ENCODE results near the gene NUDCD2.
A peak's percentile ranks its signal among the peaks of the same experiment; 100 is the strongest.

The NUDCD2 gene

DNA sequence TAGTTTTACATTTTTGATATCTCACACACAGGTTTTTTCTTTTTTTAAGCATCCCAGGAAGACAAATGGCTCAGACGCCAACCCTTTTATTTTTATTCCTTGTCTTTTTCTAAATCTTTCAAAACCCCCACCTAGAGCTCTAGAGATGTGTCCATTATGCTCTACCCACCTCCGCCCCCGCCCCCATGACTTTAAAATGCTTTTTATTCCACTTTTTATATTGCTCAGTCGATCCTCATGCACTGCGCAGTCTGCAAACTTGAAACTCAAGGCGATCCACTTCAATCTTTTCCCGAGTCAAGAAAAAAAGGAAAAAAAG, 45.1 kb upstream of the NUDCD2 start:
- TF ChIP-seq, protein P1, sequence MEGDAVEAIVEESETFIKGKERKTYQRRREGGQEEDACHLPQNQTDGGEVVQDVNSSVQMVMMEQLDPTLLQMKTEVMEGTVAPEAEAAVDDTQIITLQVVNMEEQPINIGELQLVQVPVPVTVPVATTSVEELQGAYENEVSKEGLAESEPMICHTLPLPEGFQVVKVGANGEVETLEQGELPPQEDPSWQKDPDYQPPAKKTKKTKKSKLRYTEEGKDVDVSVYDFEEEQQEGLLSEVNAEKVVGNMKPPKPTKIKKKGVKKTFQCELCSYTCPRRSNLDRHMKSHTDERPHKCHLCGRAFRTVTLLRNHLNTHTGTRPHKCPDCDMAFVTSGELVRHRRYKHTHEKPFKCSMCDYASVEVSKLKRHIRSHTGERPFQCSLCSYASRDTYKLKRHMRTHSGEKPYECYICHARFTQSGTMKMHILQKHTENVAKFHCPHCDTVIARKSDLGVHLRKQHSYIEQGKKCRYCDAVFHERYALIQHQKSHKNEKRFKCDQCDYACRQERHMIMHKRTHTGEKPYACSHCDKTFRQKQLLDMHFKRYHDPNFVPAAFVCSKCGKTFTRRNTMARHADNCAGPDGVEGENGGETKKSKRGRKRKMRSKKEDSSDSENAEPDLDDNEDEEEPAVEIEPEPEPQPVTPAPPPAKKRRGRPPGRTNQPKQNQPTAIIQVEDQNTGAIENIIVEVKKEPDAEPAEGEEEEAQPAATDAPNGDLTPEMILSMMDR (IDR thresholded peaks at IDR 0.05; ENCODE audit: low read depth, low read length), result no peak
- in situ Hi-C loops (cut with HindIII; ENCODE audit: low sequenced_read_pairs), result no loop called here
- H3K4me3 ChIP-seq (ENCODE audit: low read depth, low read length), result peak overlapping the region; percentile 63
- no peak for DNase-seq (ENCODE audit: low read depth, low spot score)

DNA sequence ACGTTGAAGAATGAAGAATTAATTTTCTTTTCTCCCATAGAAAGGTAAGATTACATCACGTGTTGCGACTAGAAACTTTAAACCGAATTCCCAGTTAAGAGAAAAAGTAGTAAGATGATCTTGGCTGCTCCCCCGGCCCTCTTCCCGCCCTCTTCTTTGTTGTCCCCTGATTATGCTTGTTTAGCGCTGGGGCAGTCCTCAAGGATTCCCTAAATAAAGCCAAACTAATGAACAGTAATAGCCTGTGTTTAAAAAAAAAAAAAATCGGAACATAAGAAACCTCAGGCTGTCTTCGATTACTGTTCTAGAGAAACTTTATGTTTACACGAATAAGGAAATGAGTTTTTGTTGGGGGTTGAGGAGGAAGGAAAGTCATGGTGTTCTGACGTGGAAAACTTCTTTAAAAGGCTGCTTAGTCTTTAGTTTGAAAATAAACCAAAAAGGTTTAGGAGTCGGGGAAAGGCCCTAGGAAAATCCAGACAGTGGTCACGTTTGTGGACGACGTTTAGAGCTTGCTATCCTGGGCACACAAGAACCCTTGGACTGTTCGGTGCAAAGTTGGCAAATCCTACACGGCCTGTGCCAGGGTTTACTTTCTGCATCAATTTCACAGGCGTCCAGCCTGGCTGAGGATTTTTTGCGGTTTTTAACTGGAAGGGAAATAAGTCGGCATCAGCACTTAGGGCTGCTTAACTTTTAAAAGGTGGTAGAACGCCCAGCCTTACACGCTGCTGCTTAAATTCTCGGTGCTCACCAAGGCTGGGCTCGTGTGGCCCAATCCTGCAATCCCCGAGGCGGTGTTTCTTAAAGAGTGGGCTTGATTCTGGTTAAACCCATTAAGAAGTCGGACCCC, 44.4 kb upstream of the NUDCD2 start:
- peak overlapping the region; percentile 63 for H3K4me3 ChIP-seq (ENCODE audit: low read depth, low read length)
- in situ Hi-C loops (cut with HindIII; ENCODE audit: low sequenced_read_pairs), result no loop called here
- TF ChIP-seq, protein P1 (IDR thresholded peaks at IDR 0.05; ENCODE audit: low read depth, low read length), result no peak
- peak; percentile 78 for DNase-seq (ENCODE audit: low read depth, low spot score)

DNA sequence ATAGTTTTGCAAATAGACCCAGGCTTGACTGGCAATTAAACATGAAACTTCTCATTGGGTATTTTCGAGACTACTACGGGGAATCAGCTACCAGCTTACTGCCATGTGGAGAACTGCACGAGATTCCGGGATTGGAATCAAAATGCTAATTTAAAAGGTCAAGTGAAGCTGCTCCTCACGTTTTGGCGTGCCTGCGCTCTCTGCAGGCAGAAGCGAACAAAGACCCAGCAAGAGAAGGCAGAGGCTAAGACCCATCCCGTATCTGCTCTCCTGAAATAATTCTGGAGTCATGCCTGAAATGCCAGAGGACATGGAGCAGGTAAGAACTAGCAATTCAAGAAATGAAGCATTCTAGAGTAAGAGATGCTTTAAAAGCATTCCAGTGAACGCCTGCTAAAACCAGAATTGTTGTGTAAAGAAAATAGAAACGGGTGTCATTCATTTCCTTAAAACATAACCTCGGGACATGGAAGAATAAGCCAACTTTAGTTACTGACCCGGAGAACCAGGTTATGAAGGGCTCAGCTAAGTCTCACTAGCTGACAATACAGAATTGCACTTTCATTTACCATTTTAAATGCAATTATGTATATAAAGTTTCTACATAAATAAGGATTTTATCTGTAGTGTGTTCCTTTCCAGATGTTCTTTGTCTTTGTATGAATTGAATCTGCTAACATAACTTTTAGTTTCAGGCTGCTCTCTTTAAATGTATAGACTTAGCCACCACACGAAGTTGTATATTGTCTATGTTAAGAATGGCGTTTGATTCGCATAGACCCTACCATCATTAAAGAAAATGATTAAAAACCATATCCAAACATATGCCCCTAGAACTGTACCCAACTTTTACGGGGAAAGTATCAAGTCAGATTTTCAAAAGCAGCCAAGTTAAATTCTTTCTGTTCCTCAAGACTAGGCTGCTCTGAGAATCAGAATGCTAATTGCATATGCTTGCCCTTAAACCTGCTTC, 43.5 kb upstream of the NUDCD2 start:
- in situ Hi-C loops (cut with HindIII; ENCODE audit: low sequenced_read_pairs), result no loop called here
- peak overlapping the region; percentile 63 for H3K4me3 ChIP-seq (ENCODE audit: low read depth, low read length)
- DNase-seq (ENCODE audit: low read depth, low spot score), result peak; percentile 80
- TF ChIP-seq, protein P1 (IDR thresholded peaks at IDR 0.05; ENCODE audit: low read depth, low read length), result peak; percentile 47

DNA sequence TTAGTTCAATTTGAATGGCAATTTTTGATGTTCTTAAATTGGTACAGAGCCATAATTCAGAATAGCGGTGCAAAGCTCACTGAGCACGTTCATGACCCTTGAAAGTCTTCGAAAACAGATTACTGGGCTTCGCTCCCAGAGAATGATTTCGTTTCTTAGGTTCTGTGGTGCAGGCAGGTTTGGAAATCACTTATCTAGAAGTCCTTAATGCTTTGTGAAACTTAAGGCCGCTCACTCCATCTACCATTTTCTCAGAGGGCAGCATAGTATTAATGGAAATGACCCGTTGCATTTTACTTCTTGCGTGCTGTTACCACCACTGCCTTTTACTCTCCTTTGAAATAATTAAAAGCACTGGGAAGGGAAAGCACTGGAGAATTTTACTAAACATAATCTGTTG, 42.6 kb upstream of the NUDCD2 start:
- peak overlapping the region; percentile 63 for H3K4me3 ChIP-seq (ENCODE audit: low read depth, low read length)
- in situ Hi-C loops (cut with HindIII; ENCODE audit: low sequenced_read_pairs), result no loop called here
- no peak for DNase-seq (ENCODE audit: low read depth, low spot score)
- TF ChIP-seq, protein P1 (IDR thresholded peaks at IDR 0.05; ENCODE audit: low read depth, low read length), result no peak

DNA sequence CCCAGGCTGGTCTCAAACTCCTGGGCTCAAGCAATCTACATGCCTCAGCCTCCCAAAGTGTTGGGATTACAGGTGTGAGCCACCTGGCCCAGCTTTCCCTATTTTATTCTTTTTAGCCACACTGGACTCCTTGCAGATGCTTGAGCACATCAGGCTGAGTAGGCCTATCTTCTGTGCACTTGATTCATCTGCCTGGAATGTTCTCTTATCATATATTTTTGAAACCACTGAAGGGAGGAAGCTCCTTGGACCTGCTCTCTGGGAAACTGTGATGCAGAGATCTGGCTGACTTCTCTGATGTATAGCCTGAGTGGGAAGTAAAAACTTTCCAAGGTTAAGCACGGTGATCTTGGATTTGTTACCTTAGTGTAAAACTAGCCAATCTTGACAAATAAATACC, 39.0 kb upstream of the NUDCD2 start:
- in situ Hi-C loops (cut with HindIII; ENCODE audit: low sequenced_read_pairs), result no loop called here
- DNase-seq (ENCODE audit: low read depth, low spot score), result peak; percentile 32
- H3K4me3 ChIP-seq (ENCODE audit: low read depth, low read length), result no peak overlapping the region
- TF ChIP-seq, protein P1 (IDR thresholded peaks at IDR 0.05; ENCODE audit: low read depth, low read length), result no peak

DNA sequence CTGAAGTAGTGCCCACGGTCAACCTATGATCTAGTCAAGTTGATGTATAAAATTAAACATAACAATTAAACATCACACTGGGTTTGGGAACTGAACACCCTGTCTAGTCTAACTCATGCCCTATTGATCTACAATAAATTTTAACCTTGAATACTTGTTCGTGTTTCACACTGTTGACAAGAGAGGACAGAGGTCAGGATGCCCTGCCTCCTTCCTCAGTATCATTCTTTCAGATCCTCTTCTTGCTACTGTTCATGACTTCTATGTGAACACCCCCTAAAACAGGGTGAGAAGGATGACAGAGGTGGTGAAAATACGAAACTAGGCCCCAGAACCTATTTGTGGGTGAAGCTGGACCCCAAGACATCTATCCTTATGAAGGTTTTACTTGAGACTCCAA, 37.4 kb upstream of the NUDCD2 start:
- no peak overlapping the region for H3K4me3 ChIP-seq (ENCODE audit: low read depth, low read length)
- TF ChIP-seq, protein P1 (IDR thresholded peaks at IDR 0.05; ENCODE audit: low read depth, low read length), result no peak
- no peak for DNase-seq (ENCODE audit: low read depth, low spot score)
- in situ Hi-C loops (cut with HindIII; ENCODE audit: low sequenced_read_pairs), result no loop called here

Measured in astrocyte of the spinal cord (primary cell).